ENCODE measurements around the gene MXD4.

MXD4 gene

GRCh38 chr4:2297606-2298531 is 36.0 kb upstream of the MXD4 start:
- peak overlapping the region; percentile 16 for H3K4me3 Mint-ChIP-seq
- H3K27me3 Mint-ChIP-seq: no peaks in the 10 kb centered on the region

GRCh38 chr4:2296631-2297601 is 35.0 kb upstream of the MXD4 start:
- Mint-ChIP-seq H3K36me3 (ENCODE audit: low read depth) (no peaks in the 10 kb centered on the region), H3K4me1 (peaks cover 31% of the 10 kb centered on the region), H3K27ac (no peak overlapping the region), H3K27me3 (no peaks in the 10 kb centered on the region), H3K4me3 (peak overlapping the region; percentile 16), H3K9me3 (no peaks in the 10 kb centered on the region)
- no peak for ATAC-seq
- peak; percentile 35 for DNase-seq

More at GRCh38 chr4:2297606-2298531, 36.0 kb upstream of the MXD4 start:
- DNase-seq: no peak
- peaks cover 29% of the 10 kb centered on the region for H3K4me1 Mint-ChIP-seq
- H3K9me3 Mint-ChIP-seq: no peaks in the 10 kb centered on the region
- no peaks in the 10 kb centered on the region for H3K36me3 Mint-ChIP-seq (ENCODE audit: low read depth)
- peak; percentile 70 for ATAC-seq
- peak overlapping the region; percentile 48 for H3K27ac Mint-ChIP-seq

DNA sequence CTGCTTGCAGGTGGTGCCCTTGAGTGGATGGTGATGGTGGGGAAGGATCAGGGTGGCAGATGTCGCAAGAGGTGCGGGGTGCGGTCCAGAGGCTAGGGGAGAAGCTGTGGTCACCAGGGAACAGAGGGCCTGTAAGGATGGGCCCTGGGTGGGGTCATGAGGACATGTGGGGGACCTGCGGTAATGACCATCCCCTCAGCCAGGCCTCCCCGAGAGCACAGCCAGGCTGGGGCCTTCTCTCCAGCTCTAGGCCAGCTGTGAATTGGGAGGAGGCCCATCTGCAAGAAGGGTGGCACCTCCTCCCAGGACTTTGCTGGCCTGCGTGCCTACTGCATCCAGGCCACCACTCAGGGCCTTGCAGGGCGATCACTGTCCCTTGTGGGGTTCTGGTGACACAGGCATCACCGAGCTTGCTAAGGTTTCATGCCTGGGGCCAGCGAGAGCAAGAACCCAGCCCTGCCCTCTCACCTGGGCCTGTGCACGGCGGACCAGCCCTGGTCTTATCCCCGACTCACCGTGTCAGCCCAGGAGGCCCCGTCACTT is 34.1 kb upstream of the MXD4 start:
- Mint-ChIP-seq H3K4me3 (no peak overlapping the region), H3K27ac (peak overlapping the region; percentile 27), H3K36me3 (ENCODE audit: low read depth) (no peaks in the 10 kb centered on the region), H3K4me1 (peaks cover 37% of the 10 kb centered on the region), H3K9me3 (no peaks in the 10 kb centered on the region), H3K27me3 (no peaks in the 10 kb centered on the region)
- DNase-seq (no peak), ATAC-seq (no peak)

DNA sequence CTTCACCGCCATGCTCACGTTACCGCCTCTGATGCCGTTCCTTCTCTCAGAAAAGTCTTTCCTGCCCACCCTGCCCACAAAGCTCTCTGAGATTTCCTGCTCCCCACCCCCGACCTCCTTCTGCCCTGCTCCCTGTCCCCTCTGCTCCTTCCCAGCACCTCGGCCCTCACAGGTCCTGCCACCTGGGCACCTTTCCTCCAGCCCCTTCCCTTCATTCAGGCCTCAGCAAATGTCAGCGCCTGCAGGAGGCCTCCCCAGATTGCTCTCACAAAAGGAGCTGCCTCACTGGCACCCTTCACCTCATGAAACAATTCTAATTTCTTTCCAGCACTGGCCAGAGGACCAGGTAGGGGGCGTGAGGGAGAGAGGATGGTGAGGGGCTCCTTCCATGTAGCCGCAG is 33.6 kb upstream of the MXD4 start:
- Mint-ChIP-seq H3K9me3 (no peaks in the 10 kb centered on the region), H3K27me3 (no peaks in the 10 kb centered on the region), H3K27ac (peak overlapping the region; percentile 27), H3K4me3 (no peak overlapping the region), H3K36me3 (ENCODE audit: low read depth) (no peaks in the 10 kb centered on the region), H3K4me1 (peaks cover 41% of the 10 kb centered on the region)
- no peak for ATAC-seq
- DNase-seq: no peak

DNA sequence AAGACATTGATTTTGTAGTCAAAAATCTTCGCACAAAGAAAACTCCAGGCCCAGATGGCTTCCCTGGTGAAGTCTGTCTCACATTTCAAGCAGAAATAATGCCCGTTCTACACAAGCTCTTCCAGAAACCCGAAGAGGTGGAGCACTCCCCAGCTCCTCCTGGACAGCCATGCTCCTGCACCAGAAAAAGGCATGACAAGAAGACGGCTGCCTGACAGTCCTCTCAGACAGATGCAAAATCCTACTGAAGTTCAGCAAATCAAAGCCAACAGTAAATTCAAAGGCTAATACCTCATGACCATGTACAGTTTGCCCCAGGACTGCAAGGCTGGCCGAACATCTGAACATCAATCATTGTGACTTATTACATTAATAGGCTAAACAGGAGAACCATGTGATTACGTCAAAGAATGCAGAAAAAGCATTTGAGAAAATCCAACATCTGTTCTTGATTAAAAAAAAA is 30.8 kb upstream of the MXD4 start:
- no peak overlapping the region for H3K4me3 Mint-ChIP-seq
- peaks cover 44% of the 10 kb centered on the region for H3K4me1 Mint-ChIP-seq
- no peaks in the 10 kb centered on the region for H3K27me3 Mint-ChIP-seq
- no peaks in the 10 kb centered on the region for H3K36me3 Mint-ChIP-seq (ENCODE audit: low read depth)
- no peaks in the 10 kb centered on the region for H3K9me3 Mint-ChIP-seq
- H3K27ac Mint-ChIP-seq: no peak overlapping the region
- no peak for DNase-seq
- ATAC-seq: no peak

DNA sequence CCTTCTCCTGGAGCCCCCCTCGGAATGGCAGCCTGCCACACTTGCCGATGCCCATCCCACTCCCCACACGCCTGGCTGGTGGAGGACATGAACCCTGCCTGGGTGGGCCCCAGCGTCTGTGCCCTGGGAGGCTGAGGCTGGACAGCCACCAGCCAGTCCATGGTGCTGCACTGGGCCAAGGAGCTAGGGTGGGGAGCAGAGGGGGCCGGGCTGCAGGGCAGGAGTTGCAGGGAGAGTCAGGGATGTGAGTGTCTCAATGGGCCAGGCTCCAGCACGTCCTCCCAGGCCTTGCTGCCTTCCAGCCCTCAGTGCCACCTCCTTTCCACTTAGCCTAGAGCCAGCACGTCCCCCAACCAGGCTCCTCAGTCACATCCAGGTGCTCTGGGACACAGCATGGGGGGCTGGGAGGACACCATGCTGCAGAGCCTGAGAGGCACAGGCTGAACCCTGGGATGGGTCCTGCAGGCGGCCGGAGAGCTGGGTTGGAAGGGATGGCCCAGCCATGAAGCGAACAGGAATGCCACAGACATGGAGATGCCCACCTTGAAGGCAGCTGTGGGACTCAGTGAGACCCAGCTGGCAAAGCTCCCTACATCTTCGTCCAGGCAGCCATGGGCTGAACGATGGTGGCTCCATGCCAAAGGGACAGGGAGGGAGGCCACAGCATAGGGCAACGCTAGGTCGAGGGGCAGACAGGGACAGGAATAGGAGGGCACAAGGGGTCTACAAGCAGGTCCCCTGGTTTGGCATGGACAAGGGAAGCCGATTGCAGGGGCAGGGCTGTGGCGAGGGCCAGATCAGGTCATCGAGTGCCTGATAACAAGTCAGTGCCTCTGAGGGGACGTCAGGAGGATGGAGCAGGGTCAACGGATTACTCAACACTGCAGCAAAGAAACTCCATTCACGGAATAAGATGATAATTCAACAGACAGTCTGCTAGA is 30.1 kb upstream of the MXD4 start:
- H3K36me3 Mint-ChIP-seq (ENCODE audit: low read depth): no peaks in the 10 kb centered on the region
- H3K4me3 Mint-ChIP-seq: no peak overlapping the region
- no peak for ATAC-seq
- no peaks in the 10 kb centered on the region for H3K27me3 Mint-ChIP-seq
- H3K4me1 Mint-ChIP-seq: peaks cover 37% of the 10 kb centered on the region
- DNase-seq: no peak
- no peaks in the 10 kb centered on the region for H3K9me3 Mint-ChIP-seq
- no peak overlapping the region for H3K27ac Mint-ChIP-seq

DNA sequence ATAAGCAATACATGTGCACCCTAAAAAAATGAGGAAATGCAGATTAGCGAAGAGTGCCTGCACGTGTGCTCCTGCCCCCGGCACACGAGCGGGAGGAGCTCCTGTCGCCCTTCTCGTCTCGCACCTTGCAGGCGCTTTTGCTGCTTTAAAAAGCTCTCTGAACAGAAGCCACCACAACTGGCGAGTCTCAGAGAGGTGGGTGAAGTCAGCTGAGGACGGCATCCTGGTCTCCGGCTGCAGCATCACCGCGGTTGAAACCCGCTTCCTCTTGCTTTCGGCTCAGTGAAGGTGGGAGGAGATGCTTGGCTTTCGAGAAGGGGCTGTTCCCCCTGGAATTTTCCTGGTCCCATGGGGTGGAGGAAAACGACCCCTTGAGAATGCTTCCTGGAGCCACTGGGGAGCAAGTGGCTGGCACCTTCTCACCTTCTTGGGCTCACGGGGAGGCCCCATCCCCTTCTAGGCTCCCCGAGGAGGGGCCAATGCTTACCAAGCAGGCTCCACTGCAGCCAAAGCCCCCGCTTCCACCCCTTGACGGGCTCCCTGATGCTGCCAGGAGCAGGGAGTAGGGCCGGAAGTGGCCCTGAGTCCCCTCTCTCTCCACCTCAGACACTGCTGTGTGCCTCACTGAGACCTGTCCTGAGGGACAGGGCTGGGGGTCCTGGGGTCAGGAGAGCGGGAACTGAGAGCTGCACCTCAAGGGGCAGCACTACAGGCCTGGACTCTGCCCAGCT is 29.2 kb upstream of the MXD4 start:
- H3K4me1 Mint-ChIP-seq: peaks cover 34% of the 10 kb centered on the region
- no peaks in the 10 kb centered on the region for H3K9me3 Mint-ChIP-seq
- peak overlapping the region; percentile 62 for H3K4me3 Mint-ChIP-seq
- H3K27me3 Mint-ChIP-seq: no peaks in the 10 kb centered on the region
- H3K27ac Mint-ChIP-seq: peak overlapping the region; percentile 35
- no peaks in the 10 kb centered on the region for H3K36me3 Mint-ChIP-seq (ENCODE audit: low read depth)
- peak; percentile 70 for ATAC-seq
- peak; percentile 64 for DNase-seq

DNA sequence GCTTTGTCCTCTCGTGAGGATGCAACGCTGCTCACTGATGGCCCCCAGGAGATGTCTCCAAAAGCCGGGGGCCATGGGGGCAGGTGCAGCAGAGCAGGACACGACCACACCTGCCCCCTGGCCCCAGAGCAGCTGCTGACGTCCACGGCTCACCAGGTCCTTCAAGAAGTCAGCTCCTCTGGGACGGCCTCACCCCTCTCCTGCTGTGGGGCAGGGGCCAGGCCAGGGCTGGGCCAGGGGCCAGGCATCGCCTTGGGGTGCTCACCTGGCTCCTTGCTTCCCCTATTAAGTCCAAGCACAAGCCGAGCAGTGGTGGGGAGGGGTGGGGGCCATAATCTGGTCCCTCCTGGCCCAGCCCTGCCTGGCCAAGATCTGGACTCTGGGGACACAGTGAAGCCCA is 28.6 kb upstream of the MXD4 start:
- no peaks in the 10 kb centered on the region for H3K36me3 Mint-ChIP-seq (ENCODE audit: low read depth)
- no peak for DNase-seq
- H3K9me3 Mint-ChIP-seq: no peaks in the 10 kb centered on the region
- H3K27me3 Mint-ChIP-seq: no peaks in the 10 kb centered on the region
- peaks cover 31% of the 10 kb centered on the region for H3K4me1 Mint-ChIP-seq
- peak overlapping the region; percentile 35 for H3K27ac Mint-ChIP-seq
- no peak for ATAC-seq
- peak overlapping the region; percentile 62 for H3K4me3 Mint-ChIP-seq

DNA sequence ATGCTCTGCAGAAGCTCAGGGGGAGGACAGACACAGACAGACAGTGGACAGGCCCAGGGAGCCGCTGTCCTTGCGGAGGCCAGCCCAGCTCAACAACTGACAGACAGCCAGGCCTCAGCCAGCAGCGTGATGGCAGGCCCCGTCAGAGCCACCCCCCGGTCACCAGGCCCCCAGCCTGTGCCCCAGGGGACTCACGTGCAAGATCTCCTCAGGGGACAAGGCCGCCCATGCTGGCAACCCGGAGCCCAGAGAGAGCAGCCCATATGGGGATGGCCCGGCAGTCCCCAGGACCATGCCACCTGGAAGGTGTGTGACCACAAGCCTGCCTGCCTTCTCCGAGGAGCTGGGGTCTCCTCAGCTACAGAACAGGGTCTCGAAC is 28.0 kb upstream of the MXD4 start:
- H3K9me3 Mint-ChIP-seq: no peaks in the 10 kb centered on the region
- H3K4me1 Mint-ChIP-seq: peaks cover 28% of the 10 kb centered on the region
- no peak overlapping the region for H3K4me3 Mint-ChIP-seq
- H3K27me3 Mint-ChIP-seq: no peaks in the 10 kb centered on the region
- DNase-seq (no peak), ATAC-seq (no peak)
- H3K27ac Mint-ChIP-seq: no peak overlapping the region
- H3K36me3 Mint-ChIP-seq (ENCODE audit: low read depth): no peaks in the 10 kb centered on the region

DNA sequence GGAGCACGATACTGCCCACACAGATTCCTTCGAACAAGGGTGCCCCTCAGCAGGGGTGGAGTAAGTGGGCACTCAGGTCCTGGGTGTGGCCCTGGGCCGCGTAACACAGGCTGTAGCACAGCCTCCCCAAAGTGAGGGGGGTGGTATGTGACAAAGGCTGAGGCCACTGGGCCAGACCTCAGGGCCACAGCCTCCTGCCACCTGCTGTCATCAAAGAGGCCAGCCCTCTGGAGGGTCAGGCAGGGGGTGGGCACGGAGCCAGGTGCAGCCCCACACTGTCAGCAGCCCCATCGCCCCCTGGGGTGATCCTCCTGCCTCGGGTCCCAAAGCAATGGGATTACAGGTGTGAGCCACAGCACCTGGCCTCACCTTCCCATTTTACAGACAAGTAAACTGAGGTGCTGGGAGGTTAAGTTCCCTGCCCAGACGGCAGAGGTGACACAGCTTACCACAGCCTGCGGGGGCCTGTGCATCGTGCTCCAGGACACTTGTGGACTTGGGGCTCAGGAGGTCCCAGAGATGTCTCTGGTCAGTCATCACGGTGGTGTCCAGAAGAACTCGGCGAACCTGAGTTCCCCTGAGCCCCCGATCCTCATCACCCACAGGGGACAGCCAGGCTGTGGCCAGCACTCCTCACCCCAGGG is 27.5 kb upstream of the MXD4 start:
- no peak for DNase-seq
- Mint-ChIP-seq H3K36me3 (ENCODE audit: low read depth) (no peaks in the 10 kb centered on the region), H3K27me3 (no peaks in the 10 kb centered on the region), H3K4me1 (peaks cover 29% of the 10 kb centered on the region), H3K27ac (no peak overlapping the region), H3K9me3 (no peaks in the 10 kb centered on the region), H3K4me3 (no peak overlapping the region)
- no peak for ATAC-seq

DNA sequence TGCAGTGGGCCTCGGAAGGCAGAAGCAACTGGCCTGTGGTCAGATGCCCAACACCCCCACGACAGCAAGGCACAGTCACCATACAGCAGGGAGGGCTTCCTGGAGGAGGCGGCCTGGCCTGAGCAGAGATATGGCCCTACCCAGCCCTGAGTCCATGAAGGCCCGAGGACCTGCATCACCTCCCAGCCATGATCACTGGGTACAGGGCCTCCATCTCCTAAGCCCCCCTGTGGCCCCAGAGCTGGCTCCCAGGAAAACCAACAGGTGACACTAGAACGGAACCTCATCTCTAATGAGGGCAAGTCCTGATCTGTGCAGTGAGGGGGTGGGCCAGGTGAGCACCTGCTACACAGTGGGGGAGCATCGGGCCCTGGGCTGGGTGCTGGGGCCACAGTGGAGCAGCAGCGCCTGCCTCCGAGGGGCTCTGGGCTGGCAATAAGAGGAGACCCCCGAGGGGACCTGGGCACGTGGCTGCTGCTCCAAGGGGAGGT is 26.2 kb upstream of the MXD4 start:
- no peak for ATAC-seq
- Mint-ChIP-seq H3K4me3 (no peak overlapping the region), H3K36me3 (ENCODE audit: low read depth) (no peaks in the 10 kb centered on the region), H3K9me3 (no peaks in the 10 kb centered on the region), H3K4me1 (peaks cover 25% of the 10 kb centered on the region), H3K27ac (no peak overlapping the region), H3K27me3 (no peaks in the 10 kb centered on the region)
- no peak for DNase-seq

- Mint-ChIP-seq H3K27ac (no peak overlapping the region), H3K9me3 (no peaks in the 10 kb centered on the region), H3K4me3 (no peak overlapping the region), H3K4me1 (peaks cover 29% of the 10 kb centered on the region), H3K36me3 (ENCODE audit: low read depth) (no peaks in the 10 kb centered on the region), H3K27me3 (no peaks in the 10 kb centered on the region)
- no peak for DNase-seq
- no peak for ATAC-seq
Measured at GRCh38 chr4:2287594-2287915, 25.6 kb upstream of the MXD4 start.
